Left hindlimb (tissue), 1 donor: ENCODE results near the gene ATP2B2.

Source experiments
- DNase-seq: peaks from one replicate; pipeline ENCODE4 v3.0.0-alpha.2; 2018

Gene ATP2B2

DNA sequence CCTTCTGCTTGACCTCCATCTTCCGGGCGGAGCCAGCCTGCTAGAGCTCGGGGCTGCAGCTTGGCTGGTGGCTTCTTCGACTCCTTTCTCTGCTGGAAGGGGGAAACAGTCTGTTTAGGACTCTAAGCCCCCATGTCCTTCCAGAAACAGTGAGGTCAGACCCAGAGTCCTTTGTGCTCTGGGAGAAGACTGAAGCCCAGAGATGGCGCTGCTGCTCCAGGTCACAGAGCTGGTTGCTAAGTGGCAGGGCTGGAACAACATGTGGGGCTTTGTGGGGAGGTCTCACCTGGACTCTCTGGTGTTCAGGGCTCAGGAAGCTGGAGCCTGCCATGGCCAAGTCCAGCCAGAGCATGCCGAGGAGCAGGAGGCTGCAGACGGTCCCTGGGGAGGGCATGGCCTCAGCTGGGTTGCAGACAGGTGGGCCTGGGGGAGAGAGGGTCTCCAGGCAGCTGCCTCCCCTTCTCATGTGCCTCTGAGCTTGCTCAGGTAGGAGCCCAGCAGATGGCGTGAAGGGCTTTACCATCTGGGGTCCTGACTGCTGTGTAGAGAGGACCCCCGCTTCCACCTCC, 215.5 kb downstream of the ATP2B2 start:
- DNase-seq: no peak

DNA sequence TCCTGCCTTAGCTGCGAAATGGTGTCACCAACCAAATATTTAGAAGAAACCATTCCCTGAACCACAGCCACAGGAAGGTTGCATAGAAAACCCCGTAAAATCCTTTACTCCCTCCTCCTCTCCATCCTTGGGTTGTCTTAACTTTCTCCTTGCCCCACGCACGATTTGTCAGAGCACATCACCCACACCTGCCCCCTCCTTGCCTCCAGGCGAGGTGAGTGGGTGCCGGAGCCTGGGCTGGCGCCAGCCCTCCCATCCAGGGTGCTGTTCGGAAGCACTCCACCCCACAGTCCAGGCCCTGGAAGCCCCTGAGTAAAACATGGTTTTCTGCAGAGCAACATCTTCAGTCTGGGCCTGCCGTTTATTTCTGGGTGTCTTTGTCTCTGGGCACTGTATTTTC, 216.3 kb downstream of the ATP2B2 start:
- no peak for DNase-seq

DNA sequence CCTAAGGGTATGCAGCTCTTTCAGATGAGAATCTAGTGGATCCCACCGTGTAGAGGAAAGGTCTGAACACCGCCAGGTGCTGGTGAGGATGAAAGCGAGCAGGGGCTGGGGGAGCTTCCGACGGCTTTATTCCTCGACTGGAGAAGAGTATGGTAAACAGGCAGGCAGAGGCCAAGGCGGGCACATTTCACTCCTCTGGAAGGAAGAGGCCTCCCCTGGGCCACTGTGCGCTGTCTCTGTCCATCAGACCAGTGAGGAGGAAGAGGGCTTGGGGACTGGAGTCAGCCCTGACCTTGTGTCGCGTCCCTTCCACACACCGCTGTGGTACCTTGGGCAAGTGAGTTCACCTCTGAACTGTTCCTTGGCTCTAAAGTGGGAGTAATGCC, 216.8 kb downstream of the ATP2B2 start:
- DNase-seq: no peak

DNA sequence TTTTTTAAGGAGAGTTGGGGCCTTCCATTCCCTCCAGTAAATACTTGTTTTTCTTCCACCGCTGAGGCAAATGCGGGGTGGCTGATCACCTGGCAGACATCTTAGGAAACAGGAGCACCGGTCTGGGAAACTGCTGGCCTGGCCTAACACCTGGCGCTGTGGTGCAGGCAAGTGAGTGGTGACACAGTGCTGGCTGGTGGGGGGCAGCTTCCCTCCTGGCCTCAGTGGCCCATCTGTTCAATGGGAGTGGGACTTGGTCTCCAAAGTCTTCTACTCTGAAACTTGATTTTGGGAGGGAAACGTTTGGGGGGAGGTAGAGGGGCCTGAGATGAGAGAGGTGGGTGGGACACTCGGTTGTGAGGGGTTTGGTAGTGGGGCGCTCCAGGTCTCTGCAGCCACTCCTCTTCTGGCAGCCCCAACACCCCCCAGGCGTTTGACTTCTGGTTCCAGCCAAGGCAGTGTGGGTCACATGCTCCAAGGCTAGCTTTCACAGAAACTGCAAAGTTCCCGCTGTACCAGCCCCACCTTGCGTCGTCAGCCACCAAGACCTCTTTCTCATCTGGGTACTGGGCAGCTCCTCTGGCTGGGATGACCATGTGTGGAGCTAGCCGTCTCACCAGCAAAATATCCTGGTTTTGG, 217.3 kb downstream of the ATP2B2 start:
- no peak for DNase-seq

DNA sequence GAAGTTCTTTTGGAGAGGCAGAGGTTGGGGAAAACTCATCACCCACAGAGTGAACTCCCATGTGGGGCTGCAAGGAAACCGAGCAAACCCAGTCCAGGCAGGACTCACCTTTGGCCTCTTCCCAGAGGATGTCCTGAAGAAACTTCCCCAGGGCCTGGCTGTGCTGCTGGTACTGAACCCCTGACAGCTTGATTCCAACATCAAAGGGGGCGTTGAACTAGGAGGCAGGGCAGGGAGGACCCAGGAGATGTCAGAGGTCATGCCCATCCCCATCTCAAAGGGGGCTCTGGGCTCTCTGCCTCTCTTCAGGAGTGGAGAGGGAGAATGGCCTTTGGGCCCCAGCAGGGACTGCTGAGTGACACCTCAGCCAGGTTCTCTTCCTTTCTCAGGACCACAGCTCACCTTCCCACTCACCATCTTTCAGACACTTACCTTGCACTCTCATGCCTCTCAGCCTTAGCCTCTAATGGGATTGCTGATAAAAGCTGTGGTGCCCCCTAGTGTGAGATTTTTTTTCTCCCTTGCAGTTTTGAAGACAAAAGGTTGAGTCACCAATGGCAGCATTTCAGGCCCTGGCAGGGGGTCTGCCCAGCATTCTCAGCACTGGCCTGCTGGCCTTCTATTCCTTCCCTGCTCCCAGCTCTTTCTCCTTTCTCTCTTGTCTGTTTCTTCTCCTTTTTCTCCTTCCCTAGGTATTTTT, 218.6 kb downstream of the ATP2B2 start:
- no peak for DNase-seq

DNA sequence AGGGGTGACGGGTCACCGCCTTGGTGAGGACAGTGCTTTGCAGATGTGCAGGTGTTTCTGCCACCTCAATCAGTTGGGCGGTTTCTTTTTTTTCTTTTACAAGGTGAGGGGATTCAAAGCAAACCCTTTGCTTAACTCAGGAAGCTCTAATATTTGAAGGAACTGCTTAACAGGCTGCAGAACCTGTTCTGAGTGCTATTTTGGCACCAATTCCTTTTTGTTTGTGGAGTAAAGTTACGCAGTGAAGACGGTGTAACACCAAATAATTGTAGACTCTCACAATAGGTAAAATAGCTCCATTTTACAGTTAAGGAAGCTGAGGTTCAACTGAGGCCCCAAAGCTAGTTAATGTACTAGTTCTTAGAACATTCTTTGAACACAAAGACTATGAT, 219.3 kb downstream of the ATP2B2 start:
- DNase-seq: no peak

DNA sequence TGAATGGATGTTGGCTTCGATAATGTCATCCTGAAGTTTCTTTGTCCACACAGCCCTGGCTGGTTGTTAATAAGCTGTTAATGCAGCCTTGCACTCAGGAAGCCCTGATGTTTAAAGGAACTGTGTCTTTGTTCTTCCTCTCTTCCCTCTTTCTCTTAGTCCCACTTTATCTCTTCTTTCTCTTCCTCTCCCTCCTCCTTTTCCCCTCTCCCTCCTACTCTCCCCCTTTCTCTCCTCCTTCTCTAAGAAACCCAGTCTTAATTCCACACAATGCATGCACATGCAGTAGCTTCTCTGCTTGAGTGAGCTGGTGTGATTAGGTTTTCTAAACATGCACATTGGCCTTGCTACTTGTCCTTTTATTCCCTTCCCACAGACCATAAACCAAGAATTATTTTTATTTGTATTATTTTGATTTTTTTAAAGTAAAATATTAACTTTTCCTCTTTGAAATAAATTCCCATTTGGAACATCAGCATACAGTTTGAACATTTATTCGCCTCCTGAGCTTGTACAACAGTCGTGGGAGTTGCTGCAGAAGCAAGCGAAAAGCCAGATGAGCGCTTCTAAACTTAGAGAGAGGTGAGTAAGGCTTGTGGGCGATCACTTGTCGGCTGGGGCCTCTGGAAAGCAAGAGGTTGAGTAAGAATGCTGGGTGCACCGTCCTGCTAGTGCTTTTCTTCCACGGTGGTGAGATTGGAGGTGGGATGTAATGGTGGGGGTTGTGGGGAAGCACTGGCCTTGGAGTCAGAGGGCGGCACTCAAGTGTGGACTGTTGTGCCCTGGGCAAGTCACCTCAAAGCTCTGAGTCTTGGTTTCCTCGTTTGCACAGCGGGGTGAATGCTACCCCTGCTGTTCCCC, 219.9 kb downstream of the ATP2B2 start:
- DNase-seq: no peak

DNA sequence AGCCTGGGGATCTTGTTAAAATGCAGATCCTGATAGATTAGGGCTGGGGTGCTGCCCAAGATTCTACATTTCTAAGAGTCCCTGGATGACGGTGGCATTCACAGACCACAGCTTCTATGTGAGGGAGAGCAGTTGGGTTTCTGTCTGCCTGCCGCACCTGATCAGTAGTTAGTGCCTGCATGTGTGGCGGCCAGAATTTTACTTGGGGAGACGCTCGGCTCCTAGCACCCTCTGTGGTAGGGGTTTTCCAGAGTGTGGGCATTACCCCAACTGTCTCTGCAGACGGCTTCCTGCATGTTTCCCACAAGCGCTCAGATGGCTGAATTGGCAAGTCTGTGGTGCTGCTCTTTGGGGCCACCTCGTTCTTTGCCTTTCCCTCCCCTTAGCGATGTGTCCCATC, 220.9 kb downstream of the ATP2B2 start:
- no peak for DNase-seq

DNA sequence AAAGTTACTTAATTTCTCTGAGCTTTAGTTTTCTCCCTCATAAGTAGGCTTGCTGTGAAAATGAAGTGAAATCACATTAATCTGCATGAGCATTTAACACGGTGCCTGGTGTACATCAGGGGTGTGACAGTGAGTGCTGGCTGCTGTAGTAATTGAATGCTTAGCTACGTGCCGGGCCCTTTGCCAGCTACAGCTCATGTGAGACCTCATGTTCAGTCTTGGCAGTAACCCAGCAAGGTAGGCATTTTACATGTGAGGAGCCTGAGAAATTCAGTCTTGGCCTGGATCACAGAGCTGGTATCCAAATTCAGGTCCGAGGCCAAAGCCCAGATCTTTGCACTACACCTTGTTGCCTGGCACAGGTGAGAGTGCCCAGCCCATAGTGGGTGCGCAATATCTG, 221.7 kb downstream of the ATP2B2 start:
- DNase-seq: no peak

DNA sequence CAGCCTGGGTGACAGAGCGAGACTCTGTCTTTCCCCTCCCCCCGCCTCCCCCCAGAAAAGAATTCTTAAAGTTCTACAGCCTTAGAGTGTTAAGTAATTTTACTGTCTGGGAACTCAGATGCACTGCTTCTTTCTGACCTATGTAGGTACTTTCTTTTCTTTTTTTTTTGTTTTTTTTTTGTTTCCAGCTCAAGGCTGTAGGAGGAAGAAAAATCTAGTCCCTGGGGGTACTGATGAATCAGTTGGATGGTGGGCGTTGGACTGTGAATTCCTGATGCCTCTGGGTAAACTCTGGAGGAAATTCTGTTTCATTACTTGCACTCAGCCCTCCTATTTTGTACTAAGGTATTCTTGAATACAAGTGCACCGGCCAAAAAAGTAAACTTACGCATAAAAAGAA, 223.4 kb downstream of the ATP2B2 start:
- DNase-seq: no peak

DNA sequence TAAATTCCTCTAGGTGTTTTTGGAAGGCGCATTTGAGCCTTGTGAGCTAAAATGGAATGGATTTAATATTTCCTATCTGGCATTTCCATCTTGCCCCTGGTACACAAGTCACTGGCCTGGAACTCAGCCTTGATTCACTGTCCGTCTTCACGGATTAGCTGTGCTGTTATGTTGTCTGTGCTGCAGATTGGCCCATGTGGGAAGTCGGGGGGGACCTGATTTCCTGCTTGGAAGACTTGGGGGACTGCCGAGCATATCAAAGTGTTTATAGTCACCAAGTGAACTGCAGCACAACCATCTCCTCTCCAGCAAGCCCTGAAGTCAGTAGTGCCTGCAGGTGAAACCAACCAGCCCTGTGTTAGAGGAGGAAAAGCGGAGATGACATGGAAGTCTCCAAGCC, 224.8 kb downstream of the ATP2B2 start:
- DNase-seq: no peak

DNA sequence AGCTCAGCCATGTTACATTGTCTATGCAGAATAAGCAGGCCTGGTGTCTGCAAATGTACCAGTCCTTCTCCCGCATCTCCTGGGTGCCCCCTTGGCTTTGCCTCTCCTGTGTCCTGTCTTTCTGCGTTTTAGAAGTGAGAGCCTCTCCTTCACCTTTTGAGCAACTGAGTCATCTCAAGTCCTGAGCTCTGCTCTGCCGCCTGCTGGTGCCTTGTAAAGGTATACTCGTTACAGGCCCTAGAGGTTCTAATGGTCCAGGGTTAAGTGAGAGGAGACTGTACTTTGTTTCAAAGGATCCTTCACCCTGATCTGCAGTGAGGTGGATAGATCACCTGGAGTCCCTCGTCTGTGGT, 225.2 kb downstream of the ATP2B2 start:
- DNase-seq: no peak

DNA sequence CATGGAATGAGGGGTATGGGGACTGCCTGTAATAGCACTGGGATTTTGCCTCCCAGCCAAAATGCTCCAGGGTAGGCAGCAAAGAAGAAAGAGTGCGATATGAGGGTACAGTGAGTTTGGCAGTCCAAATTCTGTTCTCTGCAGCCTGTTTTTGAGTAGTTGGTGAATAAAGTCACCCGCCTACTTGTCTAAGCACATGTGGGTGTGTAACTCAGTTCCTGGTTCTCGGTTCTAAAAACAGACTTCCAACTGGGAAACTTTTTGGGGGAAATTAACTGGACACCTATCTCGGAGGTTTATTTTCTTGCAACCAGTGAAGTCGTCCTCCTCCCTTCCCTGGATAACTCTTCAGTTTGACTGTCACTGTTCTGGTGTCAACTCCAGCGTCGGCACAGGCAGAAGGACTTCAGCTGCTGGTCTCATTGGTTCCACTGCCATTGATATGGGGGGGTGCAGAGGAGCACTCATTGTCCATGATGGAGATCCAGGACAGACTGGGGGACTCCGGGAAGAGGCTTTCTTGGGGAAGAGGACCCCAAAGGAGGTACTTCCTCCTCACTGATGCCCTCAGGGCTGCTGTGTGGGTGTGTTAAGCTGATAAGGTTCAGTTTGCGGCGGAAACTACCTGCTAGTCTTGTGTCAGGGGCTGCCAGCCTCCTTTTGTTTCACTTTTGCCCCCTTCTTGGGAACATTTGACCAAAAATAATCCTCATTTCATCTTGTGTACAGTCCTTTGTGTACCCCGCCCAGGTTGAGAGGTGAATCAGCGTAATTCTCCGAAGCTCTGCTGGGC, 225.8 kb downstream of the ATP2B2 start:
- DNase-seq: no peak

DNA sequence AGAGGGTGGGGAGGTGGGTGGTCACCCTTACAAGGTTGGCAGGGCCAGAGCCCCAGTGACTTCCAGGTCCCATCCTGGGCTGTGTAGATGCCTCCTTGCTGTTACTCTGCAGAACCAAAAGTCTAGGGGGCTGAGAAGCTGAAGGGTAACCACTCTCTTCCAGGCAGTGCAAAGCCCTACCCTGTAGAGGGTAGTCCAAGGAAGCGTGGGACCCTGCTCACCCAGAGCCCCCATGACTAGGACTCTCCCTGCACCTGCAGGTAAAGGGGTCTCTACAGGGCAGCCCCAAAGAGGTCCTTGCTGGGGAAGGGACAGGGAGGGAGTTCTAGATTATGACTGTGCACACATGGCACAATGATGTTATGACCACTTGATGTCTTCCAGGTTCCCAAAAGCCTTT, 226.9 kb downstream of the ATP2B2 start:
- no peak for DNase-seq

DNA sequence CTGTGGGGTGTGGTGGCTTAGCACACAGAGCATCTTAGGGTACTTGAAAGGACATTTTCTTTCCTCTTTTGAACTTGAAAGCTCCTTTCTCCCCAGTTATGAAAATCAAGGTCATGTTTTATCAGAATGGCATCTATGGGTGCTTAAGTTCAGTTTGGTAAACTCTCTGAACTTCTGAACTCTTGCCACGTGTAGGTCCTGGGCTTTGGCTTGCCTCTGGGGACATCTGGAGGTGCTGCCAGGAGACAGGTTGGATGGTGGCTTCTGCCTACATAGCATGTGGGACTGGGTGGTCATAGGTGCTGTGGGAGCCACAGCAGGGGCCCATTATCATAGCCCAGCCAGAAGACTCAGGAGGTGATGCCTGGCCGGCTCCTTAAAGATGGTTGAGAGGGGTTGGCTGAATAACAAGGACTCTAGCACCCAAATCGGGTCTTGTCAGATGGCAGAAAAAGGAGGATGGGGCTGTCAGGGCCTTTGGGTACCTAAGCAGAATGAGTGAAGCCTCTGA, 228.2 kb downstream of the ATP2B2 start:
- DNase-seq: no peak

DNA sequence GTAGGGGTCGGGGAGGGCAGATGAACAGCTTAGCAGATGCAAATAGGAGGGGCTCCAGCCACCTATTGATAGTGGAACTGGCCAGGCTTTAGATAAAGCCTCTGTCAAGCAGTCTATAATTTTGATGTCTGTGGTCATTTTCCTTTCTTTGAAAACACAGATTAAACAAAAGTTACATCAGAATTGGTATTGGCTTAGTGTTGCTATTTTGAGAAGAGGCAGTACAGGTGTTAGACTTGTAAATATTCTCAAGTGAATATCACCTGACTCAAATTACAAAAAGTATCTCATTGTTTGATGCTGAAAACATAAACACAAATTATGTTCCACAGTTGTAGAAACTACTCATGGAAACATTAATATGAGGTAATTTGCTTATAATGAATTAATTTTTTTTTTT, 230.8 kb downstream of the ATP2B2 start:
- DNase-seq: no peak
